ENCODE measurements around the gene GNL3. TPM values are rescaled to one million over a fixed set of nuclear protein-coding genes. Genes with fewer than 3 reads are reported as not detected.

GNL3 gene
- total and polyA plus RNA-seq, 2 of the 8 experiments (the other 6 are each of a cell fraction or from before 2014, with no cell fraction given), result 45.5 to 184 TPM

GRCh38 chr3:52679811-52680210, 6.0 kb upstream of the GNL3 start:
- H3K79me2 ChIP-seq (ENCODE audit: control insufficient read depth in 1 of 2, insufficient read depth in 2 of 2, low read length in 2 of 2), result peaks cover 0 to 48% of the 10 kb centered on the region in 2 experiments
- TF ChIP-seq HDAC2 (IDR thresholded peaks at IDR 0.05; ENCODE audit: borderline replicate concordance in 1 of 2, low read depth in 2 of 2, low read length in 2 of 2) (no peak), SP4 (IDR thresholded peaks at IDR 0.05; ENCODE audit: low read length) (no peak), POLR2A (IDR thresholded peaks at IDR 0.05; ENCODE audit: control extremely low read depth in 1 of 2, low read depth in 2 of 2, low read length in 2 of 2) (no peak), POU5F1 (IDR thresholded peaks at IDR 0.05; ENCODE audit: low read depth, low read length) (no peak), CBX8 (IDR thresholded peaks at IDR 0.05; ENCODE audit: borderline replicate concordance, low read depth, low read length) (no peak), EGR1 (IDR thresholded peaks at IDR 0.05; ENCODE audit: borderline replicate concordance, low read depth, low read length) (no peak), POLR2AphosphoS5 (IDR thresholded peaks at IDR 0.05; ENCODE audit: low read depth, low read length) (no peak), PHF8 (conservative IDR thresholded peaks at IDR 0.05; ENCODE audit: low read depth, low read length) (no peak), SIRT6 (IDR thresholded peaks at IDR 0.05; ENCODE audit: low read length) (no peak), E2F6 (IDR thresholded peaks at IDR 0.05) (no peak), CEBPB (IDR thresholded peaks at IDR 0.05; ENCODE audit: low read depth, low read length) (no peak), JUND (IDR thresholded peaks at IDR 0.05; ENCODE audit: low read length) (no peak), RAD21 (IDR thresholded peaks at IDR 0.05 in 1 of 2, conservative IDR thresholded peaks at IDR 0.05 in 1 of 2; ENCODE audit: low read depth in 2 of 2, low read length in 2 of 2) (no peak), TEAD4 (IDR thresholded peaks at IDR 0.05; ENCODE audit: low read depth, low read length) (no peak), CHD1 (IDR thresholded peaks at IDR 0.05; ENCODE audit: low read depth, low read length) (no peak)

More at GRCh38 chr3:52679811-52680210, 6.0 kb upstream of the GNL3 start:
- Histone ChIP-seq H2BK120ac (replicated peaks; ENCODE audit: low read depth, low read length) (no peak overlapping the region), H4K8ac (ENCODE audit: extremely low read depth, insufficient read depth, low read length) (no peak overlapping the region), H3K4me2 (ENCODE audit: insufficient read depth in 1 of 2, low read depth in 2 of 2, low read length in 2 of 2) (no peak overlapping the region), H3K79me1 (ENCODE audit: low read depth, low read length) (no peaks in the 10 kb centered on the region), H4K5ac (ENCODE audit: insufficient read length, low read depth, low read length) (no peak overlapping the region), H3K4ac (replicated peaks; ENCODE audit: insufficient read length, low read depth, low read length) (no peak overlapping the region), H3K9me3 (ENCODE audit: insufficient read depth in 2 of 2, low read depth in 1 of 2, low read length in 1 of 2) (no peaks in the 10 kb centered on the region), H2BK5ac (ENCODE audit: low read depth, low read length) (no peak overlapping the region), H3K14ac (ENCODE audit: insufficient read length) (no peak overlapping the region), H2BK15ac (ENCODE audit: low read length) (no peak overlapping the region), H3K27me3 (replicated peaks in 1 of 4; ENCODE audit: control insufficient read depth in 3 of 4, extremely low read depth in 1 of 4, insufficient read depth in 3 of 4, low read length in 3 of 4) (no peaks in the 10 kb centered on the region), H3K23me2 (ENCODE audit: low read depth, low read length) (no peaks in the 10 kb centered on the region), H2BK20ac (ENCODE audit: low read length) (no peak overlapping the region), H2BK12ac (ENCODE audit: low read depth, low read length) (no peak overlapping the region), H3K4me3 (ENCODE audit: extremely low read depth in 1 of 4, insufficient read depth in 2 of 4, low read depth in 3 of 4, low read length in 4 of 4) (no peak overlapping the region), H3K36me3 (ENCODE audit: control insufficient read depth in 2 of 4, insufficient read depth in 4 of 4, low read length in 3 of 4) (peaks cover 14 to 30% (median 22%) of the 10 kb centered on the region in 4 experiments), H3K27ac (ENCODE audit: low read depth, low read length) (no peak overlapping the region), H2AFZ (ENCODE audit: low read length) (no peak overlapping the region), H2AK5ac (ENCODE audit: low read depth, low read length) (no peak overlapping the region), H4K91ac (replicated peaks; ENCODE audit: insufficient read length, low read length) (no peak overlapping the region), H3K23ac (ENCODE audit: insufficient read length) (no peak overlapping the region), H4K20me1 (replicated peaks in 1 of 2; ENCODE audit: control insufficient read depth in 1 of 2, insufficient read depth in 2 of 2, low read length in 2 of 2) (peaks cover 0 to 2% of the 10 kb centered on the region in 2 experiments), H3K18ac (ENCODE audit: extremely low read depth, low read length) (no peak overlapping the region), H3K56ac (replicated peaks; ENCODE audit: insufficient read length, low read depth, low read length) (no peak overlapping the region), H3K4me1 (replicated peaks in 1 of 4; ENCODE audit: control insufficient read depth in 3 of 4, insufficient read depth in 4 of 4, low read length in 3 of 4) (no peaks in the 10 kb centered on the region; a peak in 2 of 7 replicates), H3K9ac (replicated peaks in 1 of 4; ENCODE audit: extremely low read depth in 1 of 4, low read depth in 3 of 4, low read length in 3 of 4) (no peak overlapping the region)
- FAIRE-seq (no peak), DNase-seq (ENCODE audit: low read depth in 1 of 2, low spot score in 2 of 2) (no peak)
- ChIA-PET POLR2A (ENCODE audit: partially characterized antibody) (interaction anchor here (0.6 kb wide), 1 partner anchor 100 kb away, joined by 3 read pairs; no protein-coding TSS in a partner anchor), CTCF (ENCODE audit: partially characterized antibody) (no interaction called here)
- WGBS, 2 experiments (ENCODE audit: extremely low coverage in 1 of 2, insufficient coverage in 1 of 2, insufficient read length in 1 of 2, insufficient replicate concordance in 2 of 2, low coverage in 1 of 2, low lambda C conversion rate in 2 of 2, missing lambda C conversion rate in 1 of 2), result 100% methylated on average over 1 of the region's 1 CpG; no CpG with 5 or more reads in 1 of the 2 experiments

All from H1 (cell line).